WTC11 (cell line): ENCODE data around the gene ISCU. TPM values are rescaled to one million over a fixed set of nuclear protein-coding genes. Genes with fewer than 3 reads are reported as not detected.

ENCODE experiments used
- ATAC-seq: fragments of 200-7000 bp; cut with Tn5 transposase; 2 replicates; pipeline ENCODE4 v1.10.0; 2021; ENCODE audit warnings: mild to moderate bottlenecking, moderate library complexity
- CTCF ChIA-PET: fragments of 300-600 bp; sonication (Branson Sonifier 250); formaldehyde crosslinking; loops from one replicate; lab custom pipeline; 2021; ENCODE audit warnings: antibody characterized with exemption; lab: Charles Lee
- POLR2A ChIA-PET: fragments of 350-600 bp; sonication (Branson Sonifier 250); formaldehyde crosslinking; loops from one replicate; lab custom pipeline; 2021; ENCODE audit warnings: antibody characterized with exemption; lab: Charles Lee
- DNase-seq: peaks from one replicate; pipeline ENCODE4 v3.0.0; 2021; ENCODE audit warnings: low spot score
- H3K27ac Mint-ChIP-seq: 2 replicates; pipeline ENCODE4 v1.8.0; 2021; ENCODE audit warnings: mixed read lengths
- H3K27me3 Mint-ChIP-seq: 2 replicates; pipeline ENCODE4 v1.8.0; 2021; ENCODE audit warnings: low read depth, mild to moderate bottlenecking, moderate library complexity, mixed read lengths
- H3K36me3 Mint-ChIP-seq: 2 replicates; pipeline ENCODE4 v1.8.0; 2021; ENCODE audit warnings: mixed read lengths
- H3K4me1 Mint-ChIP-seq: 2 replicates; pipeline ENCODE4 v1.8.0; 2022; ENCODE audit warnings: mixed read lengths
- H3K4me3 Mint-ChIP-seq: 2 replicates; pipeline ENCODE4 v1.8.0; 2021; ENCODE audit warnings: mild to moderate bottlenecking, moderate library complexity, mixed read lengths
- H3K9me3 Mint-ChIP-seq: 2 replicates; pipeline ENCODE4 v1.8.0; 2021; ENCODE audit warnings: mixed read lengths
- ATF2 ChIP-seq: sonication (generic); formaldehyde crosslinking; IDR thresholded peaks from 2 replicates; pipeline ENCODE4 v1.8.1; 2022; ENCODE audit warnings: low read depth, missing genetic modification reagents, borderline replicate concordance
- CTCF ChIP-seq: fragments of 200-600 bp; IDR thresholded peaks from 2 replicates; pipeline ENCODE4 v1.8.0; 2022; ENCODE audit warnings: antibody characterized with exemption
- ESRRA ChIP-seq: sonication (generic); formaldehyde crosslinking; IDR thresholded peaks from 2 replicates; pipeline ENCODE4 v1.8.1; 2022; ENCODE audit warnings: mild to moderate bottlenecking, missing genetic modification reagents, borderline replicate concordance
- FOXJ3 ChIP-seq: sonication (generic); formaldehyde crosslinking; IDR thresholded peaks from 2 replicates; pipeline ENCODE4 v1.9.0; 2021; ENCODE audit warnings: missing genetic modification reagents, mild to moderate bottlenecking, borderline replicate concordance
- FOXK1 ChIP-seq: sonication (generic); formaldehyde crosslinking; IDR thresholded peaks from 2 replicates; pipeline ENCODE4 v1.8.0; 2022; ENCODE audit warnings: mild to moderate bottlenecking, moderate library complexity, missing genetic modification reagents
- FOXP4 ChIP-seq: sonication (generic); formaldehyde crosslinking; IDR thresholded peaks from 2 replicates; pipeline ENCODE4 v1.8.0; 2022; ENCODE audit warnings: mild to moderate bottlenecking, missing genetic modification reagents
- GABPB1 ChIP-seq: sonication (generic); formaldehyde crosslinking; IDR thresholded peaks from 2 replicates; pipeline ENCODE4 v1.8.1; 2023; ENCODE audit warnings: mild to moderate bottlenecking, missing genetic modification reagents
- GTF2I ChIP-seq: fragments of 250-450 bp; sonication (Bioruptor Pico); conservative IDR thresholded peaks from 2 replicates; pipeline ENCODE4 v1.4.0; 2021; ENCODE audit warnings: mild to moderate bottlenecking
- HMGXB4 ChIP-seq: sonication (generic); formaldehyde crosslinking; IDR thresholded peaks from 2 replicates; pipeline ENCODE4 v1.8.1; 2023; ENCODE audit warnings: mild to moderate bottlenecking, moderate library complexity, missing genetic modification reagents
- NFYB ChIP-seq: sonication (generic); formaldehyde crosslinking; conservative IDR thresholded peaks from 2 replicates; pipeline ENCODE4 v1.8.0; 2022; ENCODE audit warnings: low read depth, missing genetic modification reagents
- OVOL2 ChIP-seq: fragments of 250-450 bp; sonication (Bioruptor Pico); IDR thresholded peaks from 2 replicates; pipeline ENCODE4 v1.9.0; 2021; ENCODE audit warnings: mild to moderate bottlenecking, borderline replicate concordance
- RORB ChIP-seq: fragments of 250-450 bp; sonication (Bioruptor Pico); IDR thresholded peaks from 2 replicates; pipeline ENCODE4 v1.9.0; 2021; ENCODE audit warnings: mild to moderate bottlenecking
- ZNF232 ChIP-seq: sonication (generic); formaldehyde crosslinking; IDR thresholded peaks from 2 replicates; pipeline ENCODE4 v1.8.0; 2022; ENCODE audit warnings: mild to moderate bottlenecking, missing genetic modification reagents
- ZNF263 ChIP-seq: sonication (generic); formaldehyde crosslinking; IDR thresholded peaks from 2 replicates; pipeline ENCODE4 v1.8.1; 2022; ENCODE audit warnings: low read depth, mild to moderate bottlenecking, moderate library complexity, missing genetic modification reagents
- ZNF396 ChIP-seq: fragments of 250-450 bp; sonication (Bioruptor Pico); IDR thresholded peaks from 2 replicates; pipeline ENCODE4 v1.8.0; 2021; ENCODE audit warnings: mild to moderate bottlenecking, moderate library complexity, borderline replicate concordance
- ZNF512 ChIP-seq: sonication (generic); formaldehyde crosslinking; IDR thresholded peaks from 2 replicates; pipeline ENCODE4 v1.8.1; 2022; ENCODE audit warnings: missing genetic modification reagents, borderline replicate concordance
- total RNA-seq: library from RNA; stranded (reverse); gene quantifications from 3 replicates; pipeline ENCODE4 v1.2.3, GENCODE V29; 2021
- TF ChIP-seq, protein P1 (sequence below): sonication (generic); formaldehyde crosslinking; conservative IDR thresholded peaks from 2 replicates; pipeline ENCODE4 v1.8.1; 2023; ENCODE audit warnings: mild to moderate bottlenecking, low read depth, missing genetic modification reagents, moderate library complexity
- TF ChIP-seq, protein P2 (sequence below): sonication (generic); formaldehyde crosslinking; IDR thresholded peaks from 2 replicates; pipeline ENCODE4 v1.8.0; 2022; ENCODE audit warnings: missing genetic modification reagents
- TF ChIP-seq, protein P3 (sequence below): fragments of 250-450 bp; sonication (Bioruptor Pico); IDR thresholded peaks from 2 replicates; pipeline ENCODE4 v1.8.0; 2021; ENCODE audit warnings: mild to moderate bottlenecking
- TF ChIP-seq, protein P4 (sequence below): fragments of 250-450 bp; sonication (Bioruptor Pico); IDR thresholded peaks from 2 replicates; pipeline ENCODE4 v1.9.0; 2021; ENCODE audit warnings: mild to moderate bottlenecking

ISCU gene
- total RNA-seq, 1 experiment from 2014 or later = 85.9 TPM

GRCh38 chr12:108542320-108542719 lies 20.1 kb upstream of the ISCU start:
- ChIA-PET POLR2A (no interaction called here), CTCF (no interaction called here)
- Mint-ChIP-seq H3K9me3 (no peaks in the 10 kb centered on the region), H3K27ac (no peak overlapping the region; the same call in 1 of the 2 replicates), H3K4me1 (no peaks in the 10 kb centered on the region), H3K4me3 (no peak overlapping the region), H3K36me3 (peaks cover 56% of the 10 kb centered on the region), H3K27me3 (no peaks in the 10 kb centered on the region)
- ATAC-seq (no peak), DNase-seq (no peak)
- TF ChIP-seq OVOL2 (no peak), CTCF (no peak), NFYB (CRISPR knock-in tag) (no peak), FOXP4 (CRISPR knock-in tag) (no peak), ZNF263 (CRISPR knock-in tag) (no peak), ZNF232 (CRISPR knock-in tag) (no peak), ZNF512 (CRISPR knock-in tag) (no peak), ZNF396 (CRISPR knock-in tag) (no peak), GABPB1 (CRISPR knock-in tag) (no peak), FOXK1 (no peak), HMGXB4 (CRISPR knock-in tag) (no peak), ATF2 (CRISPR knock-in tag) (no peak), RORB (no peak), FOXJ3 (no peak), ESRRA (CRISPR knock-in tag) (no peak), GTF2I (CRISPR knock-in tag) (no peak)
- TF ChIP-seq, protein P1, sequence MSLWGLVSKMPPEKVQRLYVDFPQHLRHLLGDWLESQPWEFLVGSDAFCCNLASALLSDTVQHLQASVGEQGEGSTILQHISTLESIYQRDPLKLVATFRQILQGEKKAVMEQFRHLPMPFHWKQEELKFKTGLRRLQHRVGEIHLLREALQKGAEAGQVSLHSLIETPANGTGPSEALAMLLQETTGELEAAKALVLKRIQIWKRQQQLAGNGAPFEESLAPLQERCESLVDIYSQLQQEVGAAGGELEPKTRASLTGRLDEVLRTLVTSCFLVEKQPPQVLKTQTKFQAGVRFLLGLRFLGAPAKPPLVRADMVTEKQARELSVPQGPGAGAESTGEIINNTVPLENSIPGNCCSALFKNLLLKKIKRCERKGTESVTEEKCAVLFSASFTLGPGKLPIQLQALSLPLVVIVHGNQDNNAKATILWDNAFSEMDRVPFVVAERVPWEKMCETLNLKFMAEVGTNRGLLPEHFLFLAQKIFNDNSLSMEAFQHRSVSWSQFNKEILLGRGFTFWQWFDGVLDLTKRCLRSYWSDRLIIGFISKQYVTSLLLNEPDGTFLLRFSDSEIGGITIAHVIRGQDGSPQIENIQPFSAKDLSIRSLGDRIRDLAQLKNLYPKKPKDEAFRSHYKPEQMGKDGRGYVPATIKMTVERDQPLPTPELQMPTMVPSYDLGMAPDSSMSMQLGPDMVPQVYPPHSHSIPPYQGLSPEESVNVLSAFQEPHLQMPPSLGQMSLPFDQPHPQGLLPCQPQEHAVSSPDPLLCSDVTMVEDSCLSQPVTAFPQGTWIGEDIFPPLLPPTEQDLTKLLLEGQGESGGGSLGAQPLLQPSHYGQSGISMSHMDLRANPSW (CRISPR knock-in tag) = no peak
- TF ChIP-seq, protein P2, sequence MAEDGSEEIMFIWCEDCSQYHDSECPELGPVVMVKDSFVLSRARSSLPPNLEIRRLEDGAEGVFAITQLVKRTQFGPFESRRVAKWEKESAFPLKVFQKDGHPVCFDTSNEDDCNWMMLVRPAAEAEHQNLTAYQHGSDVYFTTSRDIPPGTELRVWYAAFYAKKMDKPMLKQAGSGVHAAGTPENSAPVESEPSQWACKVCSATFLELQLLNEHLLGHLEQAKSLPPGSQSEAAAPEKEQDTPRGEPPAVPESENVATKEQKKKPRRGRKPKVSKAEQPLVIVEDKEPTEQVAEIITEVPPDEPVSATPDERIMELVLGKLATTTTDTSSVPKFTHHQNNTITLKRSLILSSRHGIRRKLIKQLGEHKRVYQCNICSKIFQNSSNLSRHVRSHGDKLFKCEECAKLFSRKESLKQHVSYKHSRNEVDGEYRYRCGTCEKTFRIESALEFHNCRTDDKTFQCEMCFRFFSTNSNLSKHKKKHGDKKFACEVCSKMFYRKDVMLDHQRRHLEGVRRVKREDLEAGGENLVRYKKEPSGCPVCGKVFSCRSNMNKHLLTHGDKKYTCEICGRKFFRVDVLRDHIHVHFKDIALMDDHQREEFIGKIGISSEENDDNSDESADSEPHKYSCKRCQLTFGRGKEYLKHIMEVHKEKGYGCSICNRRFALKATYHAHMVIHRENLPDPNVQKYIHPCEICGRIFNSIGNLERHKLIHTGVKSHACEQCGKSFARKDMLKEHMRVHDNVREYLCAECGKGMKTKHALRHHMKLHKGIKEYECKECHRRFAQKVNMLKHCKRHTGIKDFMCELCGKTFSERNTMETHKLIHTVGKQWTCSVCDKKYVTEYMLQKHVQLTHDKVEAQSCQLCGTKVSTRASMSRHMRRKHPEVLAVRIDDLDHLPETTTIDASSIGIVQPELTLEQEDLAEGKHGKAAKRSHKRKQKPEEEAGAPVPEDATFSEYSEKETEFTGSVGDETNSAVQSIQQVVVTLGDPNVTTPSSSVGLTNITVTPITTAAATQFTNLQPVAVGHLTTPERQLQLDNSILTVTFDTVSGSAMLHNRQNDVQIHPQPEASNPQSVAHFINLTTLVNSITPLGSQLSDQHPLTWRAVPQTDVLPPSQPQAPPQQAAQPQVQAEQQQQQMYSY = no peak
- TF ChIP-seq, protein P3, sequence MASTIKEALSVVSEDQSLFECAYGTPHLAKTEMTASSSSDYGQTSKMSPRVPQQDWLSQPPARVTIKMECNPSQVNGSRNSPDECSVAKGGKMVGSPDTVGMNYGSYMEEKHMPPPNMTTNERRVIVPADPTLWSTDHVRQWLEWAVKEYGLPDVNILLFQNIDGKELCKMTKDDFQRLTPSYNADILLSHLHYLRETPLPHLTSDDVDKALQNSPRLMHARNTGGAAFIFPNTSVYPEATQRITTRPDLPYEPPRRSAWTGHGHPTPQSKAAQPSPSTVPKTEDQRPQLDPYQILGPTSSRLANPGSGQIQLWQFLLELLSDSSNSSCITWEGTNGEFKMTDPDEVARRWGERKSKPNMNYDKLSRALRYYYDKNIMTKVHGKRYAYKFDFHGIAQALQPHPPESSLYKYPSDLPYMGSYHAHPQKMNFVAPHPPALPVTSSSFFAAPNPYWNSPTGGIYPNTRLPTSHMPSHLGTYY (CRISPR knock-in tag) = no peak
- TF ChIP-seq, protein P4, sequence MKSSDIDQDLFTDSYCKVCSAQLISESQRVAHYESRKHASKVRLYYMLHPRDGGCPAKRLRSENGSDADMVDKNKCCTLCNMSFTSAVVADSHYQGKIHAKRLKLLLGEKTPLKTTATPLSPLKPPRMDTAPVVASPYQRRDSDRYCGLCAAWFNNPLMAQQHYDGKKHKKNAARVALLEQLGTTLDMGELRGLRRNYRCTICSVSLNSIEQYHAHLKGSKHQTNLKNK (CRISPR knock-in tag) = no peak
